Measurements from ENCODE around the gene TMEM186. TPM values are rescaled to one million over a fixed set of nuclear protein-coding genes. Genes with fewer than 3 reads are reported as not detected.
"Not testable (repeated sequence)": the region's sequence is repeated elsewhere in the genome, so short reads cannot be mapped to it uniquely, and the experiment has no call there.

The TMEM186 gene
- 10 to 100 TPM in 7 of 12 donors, 1 to 10 TPM in 4, not detected in 1; 8.3 to 13.8 (median 10.2) TPM for polyA plus RNA-seq (ENCODE audit: insufficient read length in 12 of 12)
- long read RNA-seq, donor 1, partial matches to known transcripts, result 0 of 4 reads
- long read RNA-seq, donor 1, other reads (novel, unspliced or antisense), result 0 of 4 reads
- long read RNA-seq, donor 2, transcript TMEM186-201 (2 exons, 1,448 nt), result major isoform, 7 of 7 reads
- long read RNA-seq, donor 2, partial matches to known transcripts, result 0 of 7 reads
- long read RNA-seq, donor 2, other reads (novel, unspliced or antisense), result 0 of 7 reads
- long read RNA-seq, donor 3, partial matches to known transcripts, result 0 of 1 reads
- long read RNA-seq, donor 3, other reads (novel, unspliced or antisense), result 0 of 1 reads
- long read RNA-seq, donor 4, result 0 reads
- long read RNA-seq, donor 5, partial matches to known transcripts, result 0 of 4 reads
- long read RNA-seq, donor 5, other reads (novel, unspliced or antisense), result 0 of 4 reads
- long read RNA-seq, donor 6, partial matches to known transcripts, result 0 of 2 reads
- long read RNA-seq, donor 6, other reads (novel, unspliced or antisense), result 0 of 2 reads
- long read RNA-seq, donor 7, result 0 reads
- long read RNA-seq, donor 8, partial matches to known transcripts, result 0 of 4 reads
- long read RNA-seq, donor 8, other reads (novel, unspliced or antisense), result 0 of 4 reads
- long read RNA-seq, donor 9, partial matches to known transcripts, result 0 of 1 reads
- long read RNA-seq, donor 9, other reads (novel, unspliced or antisense), result 0 of 1 reads
- long read RNA-seq, donor 10, partial matches to known transcripts, result 0 of 4 reads
- long read RNA-seq, donor 10, other reads (novel, unspliced or antisense), result 0 of 4 reads
- long read RNA-seq, donor 11, partial matches to known transcripts, result 11 of 14 reads
- long read RNA-seq, donor 11, other reads (novel, unspliced or antisense), result 0 of 14 reads

- DNase-seq, result peak; percentile 97
Observed at GRCh38 chr16:8797364-8798173, at the start of gene TMEM186, which contains the start of gene PMM2. Gene TMEM186 (minus strand): TSS chr16:8797639. CDS start chr16:8797614, 25 bp downstream. Gene PMM2 (plus strand): TSS chr16:8797839. CDS start chr16:8797883, 44 bp downstream.

- DNase-seq, result no peak
Observed at GRCh38 chr16:8847145-8847544, 49.7 kb upstream of the TMEM186 start.

GRCh38 chr16:8846401-8846932, 49.0 kb upstream of the TMEM186 start:
- DNase-seq, result no peak

- DNase-seq, result no peak
Observed at GRCh38 chr16:8845699-8846298, 48.4 kb upstream of the TMEM186 start.

GRCh38 chr16:8843296-8843695, 45.9 kb upstream of the TMEM186 start:
- not testable (repeated sequence) for DNase-seq

GRCh38 chr16:8842016-8842415, 44.6 kb upstream of the TMEM186 start:
- DNase-seq, result not testable (repeated sequence)

- DNase-seq, result not testable (repeated sequence)
Observed at GRCh38 chr16:8837594-8837993, 40.2 kb upstream of the TMEM186 start.

- not testable (repeated sequence) for DNase-seq
Observed at GRCh38 chr16:8836797-8837196, 39.4 kb upstream of the TMEM186 start.

GRCh38 chr16:8832717-8833105, 35.3 kb upstream of the TMEM186 start:
- DNase-seq, result no peak

- no peak for DNase-seq
Observed at GRCh38 chr16:8831871-8832716, 34.7 kb upstream of the TMEM186 start.

GRCh38 chr16:8831450-8831849, 34.0 kb upstream of the TMEM186 start:
- DNase-seq, result no peak

- DNase-seq, result no peak
Observed at GRCh38 chr16:8828541-8829165, 31.2 kb upstream of the TMEM186 start.

GRCh38 chr16:8826278-8826879, 28.9 kb upstream of the TMEM186 start:
- no peak for DNase-seq

- no peak for DNase-seq
Observed at GRCh38 chr16:8822403-8822802, 25.0 kb upstream of the TMEM186 start.

- DNase-seq, result no peak
Observed at GRCh38 chr16:8819411-8820034, 22.1 kb upstream of the TMEM186 start.

GRCh38 chr16:8818504-8819270, 21.2 kb upstream of the TMEM186 start:
- DNase-seq, result no peak

GRCh38 chr16:8816967-8817655, 19.7 kb upstream of the TMEM186 start:
- no peak for DNase-seq

Data from muscle of arm (tissue), 14 donors.